OCI-LY1 (cell line): ENCODE measurements around the gene WIPF2.

Experiments used
- CTCF ChIP-seq: fragments of 200-600 bp; sonication (generic), shearing (Covaris generic); IDR thresholded peaks from 2 replicates; pipeline ENCODE4 v1.5.1; 2017; ENCODE audit warnings: mild to moderate bottlenecking, antibody characterized with exemption, low read length, moderate library complexity, mixed read lengths
- EZH2 ChIP-seq: fragments of 200-600 bp; sonication (generic), shearing (Covaris generic); IDR thresholded peaks from 2 replicates; pipeline ENCODE4 v1.8.0; 2017; ENCODE audit warnings: borderline replicate concordance, mixed run types, mild to moderate bottlenecking, antibody characterized with exemption, low read length, moderate library complexity, mixed read lengths

GRCh38 chr17:40251576-40251975, 32.5 kb downstream of the WIPF2 start:
- no peak for TF ChIP-seq CTCF
- TF ChIP-seq EZH2: no peak
